ENCODE results near the gene SCYGR4.
"Not testable (repeated sequence)": the region's sequence is repeated elsewhere in the genome, so short reads cannot be mapped to it uniquely, and the experiment has no call there.

Gene SCYGR4

DNA sequence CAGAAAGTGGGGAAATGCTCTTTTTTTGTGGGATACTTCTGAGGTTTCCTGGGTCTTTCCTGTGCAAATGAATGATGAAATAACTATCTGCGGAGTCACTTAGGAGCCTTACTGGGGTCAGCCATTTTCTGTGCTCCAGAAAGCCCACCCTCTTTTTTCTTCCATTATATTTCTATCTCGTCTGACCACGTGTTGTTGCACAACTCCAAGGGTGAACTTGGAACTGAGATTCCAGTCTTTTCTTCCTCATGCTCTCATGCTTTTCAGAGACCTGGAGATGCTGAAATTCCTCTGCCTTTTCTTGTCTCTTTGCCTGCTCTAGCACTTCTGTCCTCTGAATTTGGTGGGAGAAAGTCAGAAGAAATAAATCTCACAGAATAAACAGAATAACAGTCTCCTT, 44.5 kb downstream of the SCYGR4 start:
- Histone ChIP-seq H3K27me3 (ENCODE audit: control insufficient read depth, insufficient read depth, low read length, poor library complexity, severe bottlenecking) (no peaks in the 10 kb centered on the region), H3K4me1 (ENCODE audit: control insufficient read depth, insufficient read depth, low read length) (peaks cover 6% of the 10 kb centered on the region), H3K9me3 (ENCODE audit: control insufficient read depth, low read length) (no peaks in the 10 kb centered on the region), H3K4me3 (ENCODE audit: insufficient read depth, low read depth, low read length) (no peak overlapping the region), H3K27ac (ENCODE audit: insufficient read depth, low read depth, low read length, poor library complexity, severe bottlenecking) (no peak overlapping the region), H3K36me3 (ENCODE audit: control insufficient read depth, insufficient read depth, low read length) (no peaks in the 10 kb centered on the region)
- WGBS, 2 experiments, result 85 to 86% methylated on average over 3 of the region's 3 CpGs

DNA sequence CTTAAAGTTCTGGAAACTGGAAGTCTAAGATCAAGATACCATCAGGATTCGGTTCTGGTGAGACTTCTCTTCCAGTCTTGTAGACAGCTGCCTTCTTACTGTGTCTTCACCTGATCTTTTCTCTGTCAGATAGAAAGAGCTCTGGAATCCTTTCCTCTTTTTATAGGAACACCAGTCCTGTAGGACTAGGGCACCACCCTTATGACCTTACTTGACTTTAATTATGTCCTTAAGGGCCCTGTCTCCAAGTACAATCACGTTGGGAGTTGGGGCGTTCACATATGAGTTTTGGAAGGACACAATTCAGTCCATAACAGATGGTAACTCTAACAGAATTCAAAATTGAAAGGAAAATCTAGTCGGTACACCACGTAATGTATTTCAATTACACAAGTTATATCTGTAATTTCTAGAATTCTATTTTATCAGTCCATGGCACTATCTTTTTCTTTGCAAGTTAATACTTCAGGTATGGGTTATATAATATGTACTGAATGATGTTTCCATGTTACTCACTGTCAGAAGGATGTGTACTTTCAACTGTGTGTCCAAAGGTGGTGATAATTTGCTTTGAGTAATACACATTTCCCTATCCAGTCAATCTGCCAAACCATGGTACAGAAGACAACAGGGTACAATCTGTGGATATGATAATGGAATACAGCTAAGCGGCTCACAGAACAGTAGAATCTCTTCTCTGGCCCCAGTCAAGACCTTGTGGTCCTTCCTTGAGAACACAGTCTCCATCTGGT, 48.1 kb downstream of the SCYGR4 start:
- Histone ChIP-seq H3K9me3 (ENCODE audit: control insufficient read depth, low read length) (no peaks in the 10 kb centered on the region), H3K4me1 (ENCODE audit: control insufficient read depth, insufficient read depth, low read length) (peaks cover 6% of the 10 kb centered on the region), H3K27me3 (ENCODE audit: control insufficient read depth, insufficient read depth, low read length, poor library complexity, severe bottlenecking) (no peaks in the 10 kb centered on the region), H3K4me3 (ENCODE audit: insufficient read depth, low read depth, low read length) (no peak overlapping the region), H3K36me3 (ENCODE audit: control insufficient read depth, insufficient read depth, low read length) (no peaks in the 10 kb centered on the region), H3K27ac (ENCODE audit: insufficient read depth, low read depth, low read length, poor library complexity, severe bottlenecking) (no peak overlapping the region)
- WGBS, 2 experiments, result 93 to 94% methylated on average over 4 to 6 of the region's 6 CpGs

DNA sequence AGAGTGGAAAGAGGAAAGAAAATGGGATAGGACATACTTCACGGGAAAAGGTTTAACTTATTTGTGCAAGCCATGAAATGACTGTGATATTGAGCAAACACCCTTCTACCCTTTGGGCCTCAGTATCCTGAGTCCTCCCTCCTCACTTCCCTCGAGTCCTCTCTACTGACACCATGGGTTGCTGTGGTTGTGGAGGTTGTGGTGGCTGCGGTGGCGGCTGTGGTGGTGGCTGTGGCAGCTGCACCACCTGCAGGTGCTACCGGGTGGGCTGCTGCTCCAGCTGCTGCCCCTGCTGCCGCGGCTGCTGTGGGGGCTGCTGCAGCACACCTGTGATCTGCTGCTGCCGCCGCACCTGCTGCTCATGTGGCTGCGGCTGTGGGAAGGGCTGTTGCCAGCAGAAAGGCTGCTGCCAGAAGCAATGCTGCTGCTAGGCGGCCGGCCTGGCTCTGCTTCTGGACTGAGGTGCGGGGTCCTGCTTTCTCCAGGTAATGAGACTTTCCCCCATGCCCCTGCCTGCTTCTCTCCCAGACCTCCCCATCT, 49.4 kb downstream of the SCYGR4 start, which contains the start of gene SCYGR5:
TSS of gene SCYGR5 (plus strand) at position 174 of the 540 bp plus-strand sequence. CDS start at position 174, 0 bp downstream.
- WGBS, 2 experiments, result 91 to 92% methylated on average over 12 to 13 of the region's 13 CpGs
- not testable (repeated sequence) for H3K4me3 ChIP-seq (ENCODE audit: insufficient read depth, low read depth, low read length)

More for the DNA sequence above, 49.4 kb downstream of the SCYGR4 start, which contains the start of gene SCYGR5:
- not testable (repeated sequence) for H3K27me3 ChIP-seq (ENCODE audit: control insufficient read depth, insufficient read depth, low read length, poor library complexity, severe bottlenecking); H3K9me3 ChIP-seq (ENCODE audit: control insufficient read depth, low read length); H3K4me1 ChIP-seq (ENCODE audit: control insufficient read depth, insufficient read depth, low read length); H3K27ac ChIP-seq (ENCODE audit: insufficient read depth, low read depth, low read length, poor library complexity, severe bottlenecking); H3K36me3 ChIP-seq (ENCODE audit: control insufficient read depth, insufficient read depth, low read length)
